Urinary bladder (tissue), 4 donors: Measurements from ENCODE around the gene GAB2. TPM values are rescaled to one million over a fixed set of nuclear protein-coding genes. Genes with fewer than 3 reads are reported as not detected.
A peak's percentile ranks its signal among the peaks of the same experiment; 100 is the strongest.
"Not testable (repeated sequence)": the region's sequence is repeated elsewhere in the genome, so short reads cannot be mapped to it uniquely, and the experiment has no call there.

Source experiments
- DNase-seq: peaks from one replicate; pipeline ENCODE4 v3.0.0-alpha.2; 2015; ENCODE audit errors: extremely low spot score
- H3K27ac ChIP-seq: one replicate; pipeline ENCODE4 v1.5.1; 2013; ENCODE audit warnings: low read depth, mild to moderate bottlenecking, moderate library complexity
- H3K36me3 ChIP-seq: one replicate; pipeline ENCODE4 v1.6.1; 2013; ENCODE audit warnings: mild to moderate bottlenecking, moderate library complexity; ENCODE audit not compliant: insufficient read depth
- H3K4me1 ChIP-seq: one replicate; pipeline ENCODE4 v1.6.1; 2013; ENCODE audit warnings: mild to moderate bottlenecking, moderate library complexity; ENCODE audit not compliant: insufficient read depth
- H3K4me3 ChIP-seq: one replicate; pipeline ENCODE4 v1.5.1; 2013; ENCODE audit warnings: low read depth, low read length
- WGBS: extraction: QIAGEN DNeasy Blood & Tissue Kit; methylation state at CpG from one replicate; pipeline ENCODE4 v1.1.7; 2013; 5-methylcytosine and 5-hydroxymethylcytosine counted together
- polyA plus RNA-seq: library from polyadenylated mRNA; stranded (reverse); fragments of 200-250 nt; gene quantifications from one replicate; pipeline ENCODE4 v1.2.3, GENCODE V29; 2013
- total RNA-seq: library from RNA; depleted of rRNA; stranded (reverse); fragments of >200 nt; gene quantifications from one replicate; pipeline ENCODE4 v1.2.3, GENCODE V29; 2014
- donor health status: healthy with polysubstance abuse.
- donor health status: healthy.

Gene GAB2
- total and polyA plus RNA-seq, 2 donors: 13.2 to 16.8 TPM

GRCh38 chr11:78291503-78292108, 126.0 kb downstream of the GAB2 start:
- Histone ChIP-seq H3K27ac (no peak overlapping the region), H3K4me1 (peaks cover 2% of the 10 kb centered on the region), H3K36me3 (no peaks in the 10 kb centered on the region), H3K4me3 (no peak overlapping the region)
- DNase-seq: no peak
- WGBS: 97% methylated on average over 6 of the region's 6 CpGs

GRCh38 chr11:78290293-78291176, 127.1 kb downstream of the GAB2 start:
- H3K4me1 ChIP-seq: no peaks in the 10 kb centered on the region
- H3K27ac ChIP-seq: no peak overlapping the region
- H3K4me3 ChIP-seq: no peak overlapping the region
- H3K36me3 ChIP-seq: no peaks in the 10 kb centered on the region
- DNase-seq: no peak
- 87% methylated on average over 6 of the region's 6 CpGs for WGBS

- Histone ChIP-seq H3K4me1 (no peaks in the 10 kb centered on the region), H3K36me3 (no peaks in the 10 kb centered on the region), H3K4me3 (no peak overlapping the region), H3K27ac (no peak overlapping the region)
- no peak for DNase-seq
- WGBS: 85% methylated on average over 7 of the region's 7 CpGs
Measured at GRCh38 chr11:78289552-78290292, 127.9 kb downstream of the GAB2 start.

- H3K4me3 ChIP-seq: no peak overlapping the region
Measured at GRCh38 chr11:78284260-78284659, 133.4 kb downstream of the GAB2 start.

GRCh38 chr11:78282821-78283220, 134.8 kb downstream of the GAB2 start:
- no peak overlapping the region for H3K27ac ChIP-seq
- no peaks in the 10 kb centered on the region for H3K4me1 ChIP-seq
- no peaks in the 10 kb centered on the region for H3K36me3 ChIP-seq
- WGBS: 97% methylated on average over 1 of the region's 1 CpG
- DNase-seq: no peak
- H3K4me3 ChIP-seq: no peak overlapping the region

More at GRCh38 chr11:78284260-78284659, 133.4 kb downstream of the GAB2 start:
- 90% methylated on average over 5 of the region's 5 CpGs for WGBS
- DNase-seq: no peak
- Histone ChIP-seq H3K4me1 (no peaks in the 10 kb centered on the region), H3K36me3 (no peaks in the 10 kb centered on the region), H3K27ac (no peak overlapping the region)

GRCh38 chr11:78281511-78281910, 136.1 kb downstream of the GAB2 start:
- Histone ChIP-seq H3K27ac (no peak overlapping the region), H3K36me3 (no peaks in the 10 kb centered on the region), H3K4me1 (no peaks in the 10 kb centered on the region), H3K4me3 (no peak overlapping the region)
- WGBS: 93% methylated on average over 2 of the region's 2 CpGs
- no peak for DNase-seq

GRCh38 chr11:78277314-78277994, 140.2 kb downstream of the GAB2 start:
- Histone ChIP-seq H3K27ac (no peak overlapping the region), H3K36me3 (peaks cover 2% of the 10 kb centered on the region), H3K4me3 (no peak overlapping the region), H3K4me1 (no peaks in the 10 kb centered on the region)
- 73% methylated on average over 7 of the region's 7 CpGs for WGBS
- peak; percentile 39 for DNase-seq

- DNase-seq: no peak
- Histone ChIP-seq H3K4me1 (no peaks in the 10 kb centered on the region), H3K36me3 (peaks cover 2% of the 10 kb centered on the region), H3K27ac (no peak overlapping the region), H3K4me3 (no peak overlapping the region)
- 97% methylated on average over 3 of the region's 3 CpGs for WGBS
Measured at GRCh38 chr11:78276311-78276710, 141.3 kb downstream of the GAB2 start.

GRCh38 chr11:78274739-78275138, 142.9 kb downstream of the GAB2 start:
- DNase-seq: no peak
- WGBS: 62% methylated on average over 3 of the region's 3 CpGs
- Histone ChIP-seq H3K27ac (no peak overlapping the region), H3K36me3 (peaks cover 2% of the 10 kb centered on the region), H3K4me3 (no peak overlapping the region), H3K4me1 (no peaks in the 10 kb centered on the region)

- H3K4me3 ChIP-seq, H3K4me1 ChIP-seq, H3K36me3 ChIP-seq, H3K27ac ChIP-seq, DNase-seq: not testable (repeated sequence)
- WGBS: 99% methylated on average over 6 of the region's 6 CpGs
Measured at GRCh38 chr11:78272625-78273269, 144.9 kb downstream of the GAB2 start.

- H3K36me3 ChIP-seq, H3K4me1 ChIP-seq, DNase-seq, H3K27ac ChIP-seq, H3K4me3 ChIP-seq: not testable (repeated sequence)
- 73% methylated on average over 2 of the region's 2 CpGs for WGBS
Measured at GRCh38 chr11:78271801-78272200, 145.8 kb downstream of the GAB2 start.

- WGBS: 96% methylated on average over 2 of the region's 2 CpGs
- no peak overlapping the region for H3K27ac ChIP-seq
- no peak overlapping the region for H3K4me3 ChIP-seq
Measured at GRCh38 chr11:78270971-78271370, 146.6 kb downstream of the GAB2 start.

GRCh38 chr11:78269806-78270205, 147.8 kb downstream of the GAB2 start:
- no peak overlapping the region for H3K27ac ChIP-seq
- 89% methylated on average over 7 of the region's 7 CpGs for WGBS

More at GRCh38 chr11:78270971-78271370, 146.6 kb downstream of the GAB2 start:
- H3K4me1 ChIP-seq: peaks cover 2% of the 10 kb centered on the region
- no peak for DNase-seq
- peaks cover 2% of the 10 kb centered on the region for H3K36me3 ChIP-seq

More at GRCh38 chr11:78269806-78270205, 147.8 kb downstream of the GAB2 start:
- no peak overlapping the region for H3K4me3 ChIP-seq
- peaks cover 2% of the 10 kb centered on the region for H3K4me1 ChIP-seq
- no peak for DNase-seq
- peaks cover 2% of the 10 kb centered on the region for H3K36me3 ChIP-seq
